ENCODE results near the gene PPWD1.

- no peak for TF ChIP-seq POLR2A (IDR thresholded peaks at IDR 0.05; ENCODE audit: low read length)
- TF ChIP-seq GATA1 (IDR thresholded peaks at IDR 0.05; ENCODE audit: low read depth, low read length), result no peak
Measured at GRCh38 chr5:65553941-65554340, 9.2 kb upstream of the PPWD1 start.
